Osteoblast (primary cell): ENCODE results near the gene DEUP1. TPM values are rescaled to one million over a fixed set of nuclear protein-coding genes. Genes with fewer than 3 reads are reported as not detected.
"Not testable (repeated sequence)": the region's sequence is repeated elsewhere in the genome, so short reads cannot be mapped to it uniquely, and the experiment has no call there.

Experiments used
- DNase-seq: peaks from one replicate; pipeline ENCODE4 v3.0.0; 2011; ENCODE audit warnings: low spot score, mixed read lengths; ENCODE audit not compliant: insufficient read length; ENCODE audit errors: missing footprints
- H2AFZ ChIP-seq: 2 replicates; pipeline ENCODE4 v1.6.0; 2011; ENCODE audit warnings: mild to moderate bottlenecking, low read length
- H3K27ac ChIP-seq: 2 replicates; pipeline ENCODE4 v1.5.1; 2011; ENCODE audit warnings: mild to moderate bottlenecking, low read depth, low read length, moderate library complexity
- H3K27me3 ChIP-seq: 2 replicates; pipeline ENCODE4 v1.6.0; 2012; ENCODE audit warnings: mild to moderate bottlenecking, control low read depth, inconsistent platforms, low read length, moderate library complexity; ENCODE audit not compliant: insufficient read depth
- H3K36me3 ChIP-seq: 2 replicates; pipeline ENCODE4 v1.5.1; 2011; ENCODE audit warnings: mild to moderate bottlenecking, low read length, control low read depth, moderate library complexity; ENCODE audit not compliant: insufficient read depth
- H3K4me1 ChIP-seq: 2 replicates; pipeline ENCODE4 v1.5.1; 2011; ENCODE audit warnings: mild to moderate bottlenecking, low read length, control low read depth, moderate library complexity; ENCODE audit not compliant: insufficient read depth
- H3K4me2 ChIP-seq: 2 replicates; pipeline ENCODE4 v1.6.0; 2011; ENCODE audit warnings: mild to moderate bottlenecking, low read length; ENCODE audit not compliant: insufficient read depth
- H3K4me3 ChIP-seq: fragments of 200-600 bp; sonication (generic); 3 replicates; pipeline ENCODE4 v1.5.1; 2012; ENCODE audit warnings: mild to moderate bottlenecking, low read length, inconsistent platforms; ENCODE audit not compliant: insufficient read depth
- H3K79me2 ChIP-seq: 2 replicates; pipeline ENCODE4 v1.6.0; 2012; ENCODE audit warnings: mild to moderate bottlenecking, low read length, control low read depth, inconsistent platforms; ENCODE audit not compliant: insufficient read depth
- H3K9me3 ChIP-seq: 2 replicates; pipeline ENCODE4 v1.5.1; 2011; ENCODE audit warnings: low read depth, low read length, control low read depth
- H4K20me1 ChIP-seq: 2 replicates; pipeline ENCODE4 v1.6.0; 2012; ENCODE audit warnings: mild to moderate bottlenecking, low read length, control low read depth; ENCODE audit not compliant: insufficient read depth
- total RNA-seq: library from RNA; depleted of rRNA; stranded (reverse); fragments of >200 nt; gene quantifications from 2 replicates; pipeline ENCODE4 v1.2.3, GENCODE V29; 2012
- TF ChIP-seq, protein P1 (sequence below): IDR thresholded peaks from 2 replicates; pipeline ENCODE4 v1.5.1; 2011; ENCODE audit warnings: mild to moderate bottlenecking, low read depth, low read length, moderate library complexity; ENCODE audit errors: extremely low read depth

The DEUP1 gene
- total RNA-seq, 1 donor: under 0.01 TPM

- Histone ChIP-seq H3K4me2 (no peak overlapping the region), H3K27ac (no peak overlapping the region)
Observed at GRCh38 chr11:93444617-93445073, 114.1 kb downstream of the DEUP1 start.

DNA sequence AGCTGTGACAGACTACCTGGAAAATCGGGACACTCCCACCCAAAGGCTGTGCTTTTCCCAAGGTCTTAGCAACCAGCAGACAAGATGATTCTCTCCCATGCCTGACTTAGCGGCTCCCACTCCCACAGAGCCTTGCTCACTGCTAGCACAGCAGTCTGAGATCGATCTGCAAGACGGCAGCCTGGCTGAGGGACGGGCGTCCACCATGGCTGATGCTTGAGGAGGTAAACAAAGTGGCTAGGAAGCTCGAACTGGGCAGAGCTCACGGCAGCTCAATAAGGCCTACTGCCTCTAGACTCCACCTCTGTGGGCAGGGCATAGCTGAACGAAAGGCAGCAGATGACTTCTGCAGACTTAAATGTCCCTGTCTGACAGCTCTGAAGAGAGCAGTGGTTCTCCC lies 127.7 kb downstream of the DEUP1 start:
- Histone ChIP-seq H3K4me2 (no peak overlapping the region), H4K20me1 (no peaks in the 10 kb centered on the region), H3K4me3 (no peak overlapping the region), H2AFZ (no peak overlapping the region), H3K27me3 (no peaks in the 10 kb centered on the region), H3K36me3 (no peaks in the 10 kb centered on the region), H3K4me1 (no peaks in the 10 kb centered on the region), H3K79me2 (no peaks in the 10 kb centered on the region), H3K9me3 (no peaks in the 10 kb centered on the region), H3K27ac (no peak overlapping the region)
- TF ChIP-seq, protein P1, sequence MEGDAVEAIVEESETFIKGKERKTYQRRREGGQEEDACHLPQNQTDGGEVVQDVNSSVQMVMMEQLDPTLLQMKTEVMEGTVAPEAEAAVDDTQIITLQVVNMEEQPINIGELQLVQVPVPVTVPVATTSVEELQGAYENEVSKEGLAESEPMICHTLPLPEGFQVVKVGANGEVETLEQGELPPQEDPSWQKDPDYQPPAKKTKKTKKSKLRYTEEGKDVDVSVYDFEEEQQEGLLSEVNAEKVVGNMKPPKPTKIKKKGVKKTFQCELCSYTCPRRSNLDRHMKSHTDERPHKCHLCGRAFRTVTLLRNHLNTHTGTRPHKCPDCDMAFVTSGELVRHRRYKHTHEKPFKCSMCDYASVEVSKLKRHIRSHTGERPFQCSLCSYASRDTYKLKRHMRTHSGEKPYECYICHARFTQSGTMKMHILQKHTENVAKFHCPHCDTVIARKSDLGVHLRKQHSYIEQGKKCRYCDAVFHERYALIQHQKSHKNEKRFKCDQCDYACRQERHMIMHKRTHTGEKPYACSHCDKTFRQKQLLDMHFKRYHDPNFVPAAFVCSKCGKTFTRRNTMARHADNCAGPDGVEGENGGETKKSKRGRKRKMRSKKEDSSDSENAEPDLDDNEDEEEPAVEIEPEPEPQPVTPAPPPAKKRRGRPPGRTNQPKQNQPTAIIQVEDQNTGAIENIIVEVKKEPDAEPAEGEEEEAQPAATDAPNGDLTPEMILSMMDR: no peak
- DNase-seq: no peak

More at GRCh38 chr11:93444617-93445073, 114.1 kb downstream of the DEUP1 start:
- Histone ChIP-seq H2AFZ (no peak overlapping the region), H3K27me3 (no peaks in the 10 kb centered on the region), H3K79me2 (no peaks in the 10 kb centered on the region), H3K36me3 (no peaks in the 10 kb centered on the region), H3K4me1 (no peaks in the 10 kb centered on the region), H3K9me3 (no peaks in the 10 kb centered on the region), H3K4me3 (no peak overlapping the region), H4K20me1 (no peaks in the 10 kb centered on the region)
- TF ChIP-seq, protein P1: no peak
- no peak for DNase-seq

GRCh38 chr11:93463666-93464065 lies 133.1 kb downstream of the DEUP1 start:
- not testable (repeated sequence) for H3K4me3 ChIP-seq, H3K4me2 ChIP-seq, H3K4me1 ChIP-seq, H2AFZ ChIP-seq, H3K9me3 ChIP-seq, DNase-seq, H3K36me3 ChIP-seq, H3K27ac ChIP-seq, H3K27me3 ChIP-seq, H3K79me2 ChIP-seq, H4K20me1 ChIP-seq

DNA sequence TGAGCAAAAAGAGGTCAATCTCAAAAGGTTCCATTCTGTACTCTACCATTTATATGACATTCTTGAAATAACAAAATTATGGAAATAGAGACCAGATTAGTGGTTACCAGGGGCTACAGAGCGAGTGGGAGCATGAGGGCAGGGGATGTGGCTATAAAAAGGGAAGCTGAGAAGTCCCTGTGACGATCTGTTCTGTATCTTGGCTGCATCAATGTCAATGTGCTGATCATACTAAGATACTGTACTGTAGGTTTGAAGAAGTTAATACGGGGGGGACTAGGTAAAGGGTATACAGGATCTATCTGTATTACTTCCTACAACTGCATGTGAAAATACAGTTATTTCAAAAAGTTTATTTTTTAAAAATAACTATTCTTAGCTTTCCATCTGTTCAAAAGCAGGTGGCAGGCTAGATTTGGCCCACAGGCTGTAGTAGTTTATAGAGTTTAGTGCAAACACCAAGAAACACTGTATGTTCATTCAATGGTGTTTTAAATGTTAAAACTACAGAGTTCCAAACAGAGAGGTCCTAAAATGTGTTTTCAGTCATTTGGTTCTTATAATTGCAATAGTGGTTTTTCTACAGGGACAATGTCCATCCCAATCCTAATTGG lies 134.5 kb downstream of the DEUP1 start:
- no peak overlapping the region for H3K4me2 ChIP-seq
- no peaks in the 10 kb centered on the region for H4K20me1 ChIP-seq
- no peaks in the 10 kb centered on the region for H3K9me3 ChIP-seq
- TF ChIP-seq, protein P1: no peak
- no peaks in the 10 kb centered on the region for H3K27me3 ChIP-seq
- H3K36me3 ChIP-seq: no peaks in the 10 kb centered on the region
- no peak overlapping the region for H3K4me3 ChIP-seq
- no peaks in the 10 kb centered on the region for H3K4me1 ChIP-seq
- H2AFZ ChIP-seq: no peak overlapping the region
- no peak for DNase-seq
- no peak overlapping the region for H3K27ac ChIP-seq
- H3K79me2 ChIP-seq: no peaks in the 10 kb centered on the region
